ENCODE results near the gene AWAT2. TPM values are rescaled to one million over a fixed set of nuclear protein-coding genes. Genes with fewer than 3 reads are reported as not detected.

The AWAT2 gene
- not detected for total RNA-seq

- H3K36me3 Mint-ChIP-seq (ENCODE audit: insufficient read depth in 2 of 2) = no peaks in the 10 kb centered on the region
- no peak within 1 kb of the TSS for H3K4me3 Mint-ChIP-seq
- no peak within 1 kb of the TSS for H3K27ac Mint-ChIP-seq
- peaks cover 31% of the 10 kb centered on the region for H3K27me3 Mint-ChIP-seq (ENCODE audit: low read depth)
- H3K4me1 Mint-ChIP-seq (ENCODE audit: low read depth) = no peaks in the 10 kb centered on the region
- DNase-seq = no peak
- H3K9me3 Mint-ChIP-seq = no peaks in the 10 kb centered on the region
- ATAC-seq (replicated peaks in 1 of 2) = no peak
Observed at GRCh38 chrX:70049925-70050324, at the start of gene AWAT2. Gene AWAT2, minus strand, starts transcription at chrX:70049938. Its CDS starts 6 bp downstream, at chrX:70049932.

- peaks cover 48% of the 10 kb centered on the region for H3K27me3 Mint-ChIP-seq (ENCODE audit: low read depth)
- no peak for ATAC-seq (replicated peaks in 1 of 2)
- H3K27ac Mint-ChIP-seq = no peak overlapping the region
- DNase-seq = no peak
- H3K4me1 Mint-ChIP-seq (ENCODE audit: low read depth) = no peaks in the 10 kb centered on the region
- H3K4me3 Mint-ChIP-seq = no peak overlapping the region
- no peaks in the 10 kb centered on the region for H3K9me3 Mint-ChIP-seq
- no peaks in the 10 kb centered on the region for H3K36me3 Mint-ChIP-seq (ENCODE audit: insufficient read depth in 2 of 2)
Observed at GRCh38 chrX:70096052-70096451, 46.3 kb upstream of the AWAT2 start.

GRCh38 chrX:70092247-70092646, 42.5 kb upstream of the AWAT2 start:
- ATAC-seq (replicated peaks in 1 of 2) = no peak
- peaks cover 25% of the 10 kb centered on the region for H3K27me3 Mint-ChIP-seq (ENCODE audit: low read depth)
- H3K4me1 Mint-ChIP-seq (ENCODE audit: low read depth) = no peaks in the 10 kb centered on the region
- H3K36me3 Mint-ChIP-seq (ENCODE audit: insufficient read depth in 2 of 2) = no peaks in the 10 kb centered on the region
- DNase-seq = no peak
- H3K4me3 Mint-ChIP-seq = no peak overlapping the region
- H3K27ac Mint-ChIP-seq = no peak overlapping the region
- H3K9me3 Mint-ChIP-seq = no peaks in the 10 kb centered on the region

GRCh38 chrX:70089604-70090297, 40.0 kb upstream of the AWAT2 start:
- Mint-ChIP-seq H3K4me1 (ENCODE audit: low read depth) (no peaks in the 10 kb centered on the region), H3K27me3 (ENCODE audit: low read depth) (peaks cover 8% of the 10 kb centered on the region), H3K4me3 (no peak overlapping the region), H3K27ac (no peak overlapping the region), H3K36me3 (ENCODE audit: insufficient read depth in 2 of 2) (no peaks in the 10 kb centered on the region), H3K9me3 (no peaks in the 10 kb centered on the region)
- ATAC-seq (replicated peaks in 1 of 2) = no peak
- DNase-seq = no peak

- no peaks in the 10 kb centered on the region for H3K36me3 Mint-ChIP-seq (ENCODE audit: insufficient read depth in 2 of 2)
- ATAC-seq (replicated peaks in 1 of 2) (no peak), DNase-seq (no peak)
- H3K27me3 Mint-ChIP-seq (ENCODE audit: low read depth) = peaks cover 6% of the 10 kb centered on the region
- no peaks in the 10 kb centered on the region for H3K9me3 Mint-ChIP-seq
- no peak overlapping the region for H3K4me3 Mint-ChIP-seq
- no peak overlapping the region for H3K27ac Mint-ChIP-seq
- no peaks in the 10 kb centered on the region for H3K4me1 Mint-ChIP-seq (ENCODE audit: low read depth)
Observed at GRCh38 chrX:70088751-70089150, 39.0 kb upstream of the AWAT2 start.

GRCh38 chrX:70087857-70088630, 38.3 kb upstream of the AWAT2 start:
- Mint-ChIP-seq H3K4me3 (no peak overlapping the region), H3K27ac (no peak overlapping the region), H3K4me1 (ENCODE audit: low read depth) (no peaks in the 10 kb centered on the region), H3K36me3 (ENCODE audit: insufficient read depth in 2 of 2) (no peaks in the 10 kb centered on the region), H3K27me3 (ENCODE audit: low read depth) (peaks cover 6% of the 10 kb centered on the region), H3K9me3 (no peaks in the 10 kb centered on the region)
- no peak for ATAC-seq (replicated peaks in 1 of 2)
- no peak for DNase-seq

GRCh38 chrX:70084592-70085240, 35.0 kb upstream of the AWAT2 start:
- H3K4me3 Mint-ChIP-seq = no peak overlapping the region
- ATAC-seq (replicated peaks in 1 of 2) (no peak), DNase-seq (no peak)
- no peak overlapping the region for H3K27ac Mint-ChIP-seq
- H3K9me3 Mint-ChIP-seq = no peaks in the 10 kb centered on the region
- H3K36me3 Mint-ChIP-seq (ENCODE audit: insufficient read depth in 2 of 2) = no peaks in the 10 kb centered on the region
- peaks cover 15% of the 10 kb centered on the region for H3K27me3 Mint-ChIP-seq (ENCODE audit: low read depth)
- H3K4me1 Mint-ChIP-seq (ENCODE audit: low read depth) = peaks cover 4% of the 10 kb centered on the region

GRCh38 chrX:70082723-70083122, 33.0 kb upstream of the AWAT2 start:
- peaks cover 27% of the 10 kb centered on the region for H3K27me3 Mint-ChIP-seq (ENCODE audit: low read depth)
- DNase-seq (no peak), ATAC-seq (replicated peaks in 1 of 2) (no peak)
- H3K4me1 Mint-ChIP-seq (ENCODE audit: low read depth) = peaks cover 4% of the 10 kb centered on the region
- peaks cover 0 to 2% of the 10 kb centered on the region in 2 donors for H3K9me3 Mint-ChIP-seq
- no peaks in the 10 kb centered on the region for H3K36me3 Mint-ChIP-seq (ENCODE audit: insufficient read depth in 2 of 2)
- H3K27ac Mint-ChIP-seq = no peak overlapping the region
- no peak overlapping the region for H3K4me3 Mint-ChIP-seq

- Mint-ChIP-seq H3K4me3 (no peak overlapping the region), H3K36me3 (ENCODE audit: insufficient read depth in 2 of 2) (no peaks in the 10 kb centered on the region), H3K27ac (no peak overlapping the region), H3K4me1 (ENCODE audit: low read depth) (peaks cover 4% of the 10 kb centered on the region), H3K27me3 (ENCODE audit: low read depth) (peaks cover 27% of the 10 kb centered on the region), H3K9me3 (peaks cover 2 to 4% of the 10 kb centered on the region in 2 donors)
- no peak for ATAC-seq (replicated peaks in 1 of 2)
- DNase-seq = no peak
Observed at GRCh38 chrX:70079870-70080269, 30.1 kb upstream of the AWAT2 start.

- H3K27me3 Mint-ChIP-seq (ENCODE audit: low read depth) = peaks cover 27% of the 10 kb centered on the region
- H3K4me1 Mint-ChIP-seq (ENCODE audit: low read depth) = peaks cover 4% of the 10 kb centered on the region
- ATAC-seq (replicated peaks in 1 of 2) = no peak
- no peak overlapping the region for H3K4me3 Mint-ChIP-seq
- H3K27ac Mint-ChIP-seq = no peak overlapping the region
- peaks cover 2 to 4% of the 10 kb centered on the region in 2 donors for H3K9me3 Mint-ChIP-seq
- no peaks in the 10 kb centered on the region for H3K36me3 Mint-ChIP-seq (ENCODE audit: insufficient read depth in 2 of 2)
- no peak for DNase-seq
Observed at GRCh38 chrX:70079297-70079696, 29.6 kb upstream of the AWAT2 start.

- H3K4me3 Mint-ChIP-seq = no peak overlapping the region
- no peaks in the 10 kb centered on the region for H3K36me3 Mint-ChIP-seq (ENCODE audit: insufficient read depth in 2 of 2)
- no peaks in the 10 kb centered on the region for H3K9me3 Mint-ChIP-seq
- H3K4me1 Mint-ChIP-seq (ENCODE audit: low read depth) = no peaks in the 10 kb centered on the region
- H3K27me3 Mint-ChIP-seq (ENCODE audit: low read depth) = peaks cover 24% of the 10 kb centered on the region
- no peak for DNase-seq
- no peak overlapping the region for H3K27ac Mint-ChIP-seq
- ATAC-seq (replicated peaks in 1 of 2) = no peak
Observed at GRCh38 chrX:70066646-70067045, 16.9 kb upstream of the AWAT2 start.

- ATAC-seq (replicated peaks in 1 of 2) (no peak), DNase-seq (no peak)
- Mint-ChIP-seq H3K4me1 (ENCODE audit: low read depth) (no peaks in the 10 kb centered on the region), H3K27me3 (ENCODE audit: low read depth) (peaks cover 29% of the 10 kb centered on the region), H3K36me3 (ENCODE audit: insufficient read depth in 2 of 2) (no peaks in the 10 kb centered on the region), H3K27ac (no peak overlapping the region), H3K4me3 (no peak overlapping the region), H3K9me3 (no peaks in the 10 kb centered on the region)
Observed at GRCh38 chrX:70062961-70063550, 13.3 kb upstream of the AWAT2 start.

GRCh38 chrX:70062076-70062475, 12.3 kb upstream of the AWAT2 start, which contains the start of gene OTUD6A:
Gene OTUD6A, plus strand, starts transcription at chrX:70062457. Its CDS starts 68 bp downstream, at chrX:70062525.
- DNase-seq (no peak), ATAC-seq (replicated peaks in 1 of 2) (no peak)
- Mint-ChIP-seq H3K27ac (no peak within 1 kb of the TSS), H3K4me3 (no peak within 1 kb of the TSS), H3K36me3 (ENCODE audit: insufficient read depth in 2 of 2) (no peaks in the 10 kb centered on the region), H3K9me3 (no peaks in the 10 kb centered on the region), H3K4me1 (ENCODE audit: low read depth) (no peaks in the 10 kb centered on the region), H3K27me3 (ENCODE audit: low read depth) (peaks cover 38% of the 10 kb centered on the region)
